GM12873 (cell line): ENCODE measurements around the gene ANKAR.
A peak's percentile ranks its signal among the peaks of the same experiment; 100 is the strongest.

Experiments used
- CTCF ChIP-seq: IDR thresholded peaks from 2 replicates; pipeline ENCODE4 v1.5.1; 2012; ENCODE audit warnings: low read depth, mild to moderate bottlenecking, moderate library complexity, low read length, control low read depth; ENCODE audit not compliant: insufficient read depth; ENCODE audit errors: missing control alignments

The ANKAR gene

DNA sequence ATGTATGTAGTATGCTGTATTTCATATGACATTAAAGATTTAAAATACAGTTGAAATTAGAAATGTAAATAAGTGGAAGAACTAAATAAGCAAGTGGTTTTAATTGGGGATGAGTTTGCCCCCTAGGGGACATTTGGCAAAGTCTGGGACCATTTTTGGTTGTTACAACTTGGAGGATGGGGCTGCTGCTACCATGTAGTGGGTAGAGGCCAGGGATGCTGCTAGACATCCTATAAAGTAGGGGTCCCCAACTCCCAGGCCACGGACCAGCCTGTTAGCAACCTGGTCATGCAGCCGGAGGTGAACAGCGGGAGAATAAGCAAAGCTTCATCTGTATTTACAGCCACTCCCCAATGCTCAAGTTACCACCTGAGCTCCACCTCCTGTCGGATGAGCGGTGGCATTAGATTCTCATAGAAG lies 41.1 kb upstream of the ANKAR start:
- TF ChIP-seq CTCF = peak; percentile 44

GRCh38 chr2:189635353-189635752 lies 39.1 kb upstream of the ANKAR start:
- no peak for TF ChIP-seq CTCF

DNA sequence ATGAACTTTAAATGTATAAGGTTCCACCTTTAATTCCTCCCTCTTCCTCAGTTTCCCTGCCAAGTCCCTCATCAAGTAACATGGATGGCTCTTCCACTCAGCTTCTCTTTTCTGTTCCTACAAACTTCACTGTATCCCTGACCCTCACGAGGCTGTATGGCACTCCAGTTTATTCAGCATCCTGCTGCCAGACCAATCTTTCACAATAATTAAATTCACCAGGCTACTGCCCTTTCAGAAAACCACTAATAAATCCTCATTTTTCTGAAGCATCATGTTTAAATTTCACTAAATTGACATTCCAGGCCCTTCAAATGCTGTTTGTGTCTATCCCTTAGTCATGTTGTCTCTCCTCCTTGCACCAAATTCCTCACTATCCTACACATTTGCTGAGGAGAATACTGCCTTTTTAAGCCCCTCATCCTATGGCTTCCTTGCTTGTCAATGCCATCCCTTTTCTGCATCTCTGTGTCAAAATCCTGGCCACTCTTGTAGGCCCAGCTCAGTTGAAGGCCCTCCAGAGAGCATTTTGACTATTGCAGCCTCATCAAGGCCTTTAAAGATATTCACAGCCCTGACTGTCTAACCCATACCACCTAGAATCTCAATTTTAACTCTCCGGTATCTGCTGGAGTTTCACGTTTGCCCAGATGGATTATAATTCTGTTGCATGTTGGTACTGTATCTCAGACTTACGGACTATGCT lies 36.0 kb upstream of the ANKAR start:
- TF ChIP-seq CTCF = no peak

GRCh38 chr2:189639007-189639609 lies 35.4 kb upstream of the ANKAR start:
- no peak for TF ChIP-seq CTCF

DNA sequence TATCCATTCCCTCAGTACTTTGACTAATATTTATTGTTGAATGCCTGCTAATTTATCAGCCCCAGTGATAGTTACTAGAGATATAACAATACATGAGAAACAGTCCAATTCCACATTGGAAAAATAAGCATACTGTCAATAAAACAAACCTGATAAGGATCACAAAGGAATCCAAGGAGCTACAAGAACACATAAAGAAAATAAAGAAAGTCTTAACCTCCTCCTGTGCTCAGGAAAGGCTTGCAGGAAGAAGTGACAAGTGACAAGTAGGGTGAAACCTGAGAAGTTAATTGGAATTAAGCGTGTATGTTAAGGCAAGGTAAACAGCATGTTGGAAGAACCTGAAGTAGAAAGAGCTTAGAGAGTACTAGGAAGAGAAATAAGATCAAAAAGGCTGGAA lies 33.5 kb upstream of the ANKAR start:
- TF ChIP-seq CTCF = no peak

DNA sequence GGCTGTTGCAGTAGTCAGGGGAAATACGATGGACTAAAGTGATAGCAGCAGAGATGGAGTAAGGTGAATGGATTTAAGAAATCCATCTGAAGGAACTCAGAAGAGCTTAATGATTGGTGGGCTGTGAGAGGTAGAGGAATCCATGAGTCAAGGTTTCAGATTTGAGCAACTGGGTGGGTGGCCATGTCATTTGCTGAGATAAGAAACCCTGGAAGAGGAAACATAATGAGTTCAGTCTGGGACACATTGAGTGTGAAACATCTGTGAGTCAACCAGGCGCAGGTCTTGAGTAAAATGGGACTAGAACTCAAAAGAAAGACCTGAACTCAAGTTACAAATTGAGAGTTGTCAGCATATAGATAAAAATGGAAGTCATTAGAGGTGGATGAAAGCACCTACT lies 32.9 kb upstream of the ANKAR start:
- TF ChIP-seq CTCF = no peak

DNA sequence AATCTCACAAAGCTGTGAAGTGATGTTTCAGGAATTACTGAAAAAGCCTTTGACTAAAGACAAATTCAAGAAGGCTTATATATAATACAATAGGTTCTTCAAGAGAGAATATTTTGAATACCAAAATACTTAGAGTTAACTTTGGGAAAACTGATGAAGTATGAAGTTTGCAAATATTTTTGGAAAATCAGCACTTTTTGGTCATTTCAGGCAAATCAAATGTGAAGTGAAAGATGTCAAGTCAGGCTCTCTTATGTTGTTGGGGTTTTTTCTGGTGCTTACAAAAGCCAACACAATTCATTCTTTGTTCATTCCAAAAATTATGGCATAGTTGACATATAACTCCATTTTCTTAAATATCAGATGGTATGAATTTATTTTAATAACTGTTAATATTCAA lies 27.9 kb upstream of the ANKAR start:
- no peak for TF ChIP-seq CTCF
